Psoas muscle (tissue), 8 donors: ENCODE measurements around the gene CXXC4. TPM values are rescaled to one million over a fixed set of nuclear protein-coding genes. Genes with fewer than 3 reads are reported as not detected.

ENCODE experiments used
- ATAC-seq, 4 donors: fragments of 200-7000 bp; cut with Tn5 transposase; one replicate each; pipeline ENCODE4 v1.9.1; 2020; ENCODE audit warnings: moderate library complexity in 3 of 4, mild to moderate bottlenecking in 2 of 4
- DNase-seq, 2 donors: peaks; one replicate each; pipeline ENCODE4 v3.0.0-alpha.2; 2020
- H3K27ac ChIP-seq: fragments of 200-600 bp; one replicate; pipeline ENCODE4 v1.8.0; 2022
- H3K27me3 ChIP-seq, 3 donors: fragments of 200-600 bp in 1 of 3; one replicate each; pipeline versions ENCODE4 v1.6.1 to v1.8.0; 2013 to 2022; ENCODE audit warnings: low read length in 2 of 3, mild to moderate bottlenecking in 2 of 3, moderate library complexity in 1 of 3; ENCODE audit not compliant: insufficient read depth in 3 of 3
- H3K36me3 ChIP-seq, 2 donors: fragments of 200-600 bp in 1 of 2; one replicate each; pipeline versions ENCODE4 v1.6.1 to v1.8.0; 2013 to 2022; ENCODE audit warnings: low read depth in 1 of 2, mild to moderate bottlenecking in 1 of 2, moderate library complexity in 1 of 2; ENCODE audit not compliant: insufficient read depth in 1 of 2
- H3K4me1 ChIP-seq: fragments of 200-600 bp; one replicate; pipeline ENCODE4 v1.8.0; 2022
- H3K4me3 ChIP-seq: fragments of 200-600 bp; one replicate; pipeline ENCODE4 v1.8.0; 2022; ENCODE audit warnings: mild to moderate bottlenecking
- H3K9me3 ChIP-seq: fragments of 200-600 bp; one replicate; pipeline ENCODE4 v1.8.0; 2022
- WGBS, 3 donors: extraction: QIAGEN DNeasy Blood & Tissue Kit; methylation state at CpG; one replicate each; pipeline versions ENCODE4 v1.1.6 to v1.1.7; 2013; 5-methylcytosine and 5-hydroxymethylcytosine counted together
- intact Hi-C, 2 donors: fragments of 100-400 bp; cut with DNase I; formaldehyde crosslinking; loops; one replicate each; pipeline versions ENCODE4 v1.11.0 to v1.14.2; 2022
- polyA plus RNA-seq, 3 donors: library from polyadenylated mRNA; stranded (reverse); fragments of 200-250 nt; gene quantifications; one replicate each; pipeline ENCODE4 v1.2.3, GENCODE V29; 2013
- total RNA-seq, 4 donors: library from RNA; stranded (reverse); fragmentation: NEBNext Ultra II Directional in 2 of 4; extraction: Animal tissue kit (Norgen Biotek cat#: 25700) in 2 of 4; gene quantifications; one replicate each; pipeline versions ENCODE4 v1.2.1 to v1.2.4, GENCODE V29; 2021 to 2023
- TF ChIP-seq, protein P1 (sequence below): fragments of 200-600 bp; IDR thresholded peaks from one replicate; pipeline ENCODE4 v1.8.0; 2022; ENCODE audit warnings: antibody characterized with exemption
- donor health status: healthy with polysubstance abuse.
- donor health status: DM: no; HTN: no; CAD: no; lungs with moderate emphysema.
- donor health status: Bipolar disorder and iron deficiency.
- donor health status: healthy.
- donor health status: DM: yes; HTN: yes; CAD: no.
- donor health status: DM: no; HTN: no; CAD: no.
- donor health status: DM: no; HTN: no; CAD: no.
- donor health status: DM: yes; HTN: yes; CAD: no.

The CXXC4 gene
- total and polyA plus RNA-seq, 7 donors: 0.05 to 0.36 (median 0.10) TPM

DNA sequence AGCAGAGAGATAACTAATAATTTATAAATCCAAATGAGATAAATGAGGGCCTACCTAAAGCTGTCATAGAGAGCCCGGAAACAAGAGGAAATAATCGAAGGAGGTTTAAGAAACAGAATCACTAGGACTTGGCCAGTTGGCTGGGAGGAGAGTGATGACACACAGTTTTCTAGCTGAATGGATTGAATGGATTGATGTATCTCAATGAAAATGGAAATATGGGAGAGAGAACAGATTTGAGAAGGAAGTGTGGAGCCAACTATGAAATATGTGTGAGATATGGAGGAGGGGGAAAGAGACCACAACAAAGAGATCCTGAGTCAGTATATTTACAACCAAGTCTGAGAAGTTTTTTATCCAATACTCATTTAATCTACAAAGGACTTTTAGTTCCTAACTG lies 35.7 kb upstream of the CXXC4 start:
- Histone ChIP-seq H3K4me3 (no peak overlapping the region), H3K36me3 (no peaks in the 10 kb centered on the region), H3K27me3 (no peaks in the 10 kb centered on the region), H3K27ac (no peak overlapping the region), H3K9me3 (no peaks in the 10 kb centered on the region), H3K4me1 (no peaks in the 10 kb centered on the region)
- DNase-seq (no peak), ATAC-seq (no peak)
- WGBS, 3 donors: 86 to 98% (median 91%) methylated on average over 2 of the region's 2 CpGs
- TF ChIP-seq, protein P1, sequence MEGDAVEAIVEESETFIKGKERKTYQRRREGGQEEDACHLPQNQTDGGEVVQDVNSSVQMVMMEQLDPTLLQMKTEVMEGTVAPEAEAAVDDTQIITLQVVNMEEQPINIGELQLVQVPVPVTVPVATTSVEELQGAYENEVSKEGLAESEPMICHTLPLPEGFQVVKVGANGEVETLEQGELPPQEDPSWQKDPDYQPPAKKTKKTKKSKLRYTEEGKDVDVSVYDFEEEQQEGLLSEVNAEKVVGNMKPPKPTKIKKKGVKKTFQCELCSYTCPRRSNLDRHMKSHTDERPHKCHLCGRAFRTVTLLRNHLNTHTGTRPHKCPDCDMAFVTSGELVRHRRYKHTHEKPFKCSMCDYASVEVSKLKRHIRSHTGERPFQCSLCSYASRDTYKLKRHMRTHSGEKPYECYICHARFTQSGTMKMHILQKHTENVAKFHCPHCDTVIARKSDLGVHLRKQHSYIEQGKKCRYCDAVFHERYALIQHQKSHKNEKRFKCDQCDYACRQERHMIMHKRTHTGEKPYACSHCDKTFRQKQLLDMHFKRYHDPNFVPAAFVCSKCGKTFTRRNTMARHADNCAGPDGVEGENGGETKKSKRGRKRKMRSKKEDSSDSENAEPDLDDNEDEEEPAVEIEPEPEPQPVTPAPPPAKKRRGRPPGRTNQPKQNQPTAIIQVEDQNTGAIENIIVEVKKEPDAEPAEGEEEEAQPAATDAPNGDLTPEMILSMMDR: no peak
- intact Hi-C loops: no loop called here

- Histone ChIP-seq H3K9me3 (no peaks in the 10 kb centered on the region), H3K36me3 (no peaks in the 10 kb centered on the region), H3K27me3 (no peaks in the 10 kb centered on the region), H3K27ac (no peak overlapping the region), H3K4me1 (no peaks in the 10 kb centered on the region), H3K4me3 (no peak overlapping the region)
- ATAC-seq (no peak), DNase-seq (no peak)
- intact Hi-C loops: no loop called here
- TF ChIP-seq, protein P1: no peak
- 85 to 97% (median 90%) methylated on average over 1 of the region's 1 CpG for WGBS, 3 donors
These were observed 29.9 kb upstream of the CXXC4 start for GRCh38 chr4:104524591-104524990.

- ATAC-seq (no peak), DNase-seq (no peak)
- no peaks in the 10 kb centered on the region for H3K36me3 ChIP-seq
- no peaks in the 10 kb centered on the region for H3K4me1 ChIP-seq
- H3K27ac ChIP-seq: no peak overlapping the region
- no peaks in the 10 kb centered on the region for H3K27me3 ChIP-seq
- intact Hi-C loops: no loop called here
- H3K9me3 ChIP-seq: no peaks in the 10 kb centered on the region
- no peak overlapping the region for H3K4me3 ChIP-seq
- WGBS, 3 donors: 36 to 77% (median 73%) methylated on average over 2 of the region's 2 CpGs
- TF ChIP-seq, protein P1: no peak
These were observed 29.3 kb upstream of the CXXC4 start for GRCh38 chr4:104524026-104524425.

DNA sequence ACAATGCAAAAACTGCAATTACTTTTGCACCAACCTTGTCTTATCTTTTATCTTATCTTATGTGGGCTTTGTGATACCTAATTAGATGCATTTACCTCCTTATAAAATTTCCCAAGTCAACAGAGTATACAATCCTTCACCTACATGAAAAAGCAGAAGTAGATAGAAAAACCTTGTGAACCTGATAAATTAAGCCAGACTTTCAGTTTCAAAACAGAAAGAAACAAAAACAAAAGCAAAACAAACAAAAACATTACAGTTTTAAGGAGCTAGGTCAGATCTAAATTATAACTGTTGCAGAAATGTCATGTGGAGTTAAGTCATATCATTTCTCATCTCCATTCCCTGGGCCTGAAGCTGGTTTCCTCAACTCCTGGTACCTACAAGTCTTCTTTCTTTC lies 24.9 kb upstream of the CXXC4 start:
- TF ChIP-seq, protein P1: no peak
- no peaks in the 10 kb centered on the region for H3K36me3 ChIP-seq
- no peaks in the 10 kb centered on the region for H3K4me1 ChIP-seq
- no peak overlapping the region for H3K27ac ChIP-seq
- no peak overlapping the region for H3K4me3 ChIP-seq
- H3K27me3 ChIP-seq: no peaks in the 10 kb centered on the region
- H3K9me3 ChIP-seq: no peaks in the 10 kb centered on the region
- ATAC-seq (no peak), DNase-seq (no peak)
- intact Hi-C loops: no loop called here

DNA sequence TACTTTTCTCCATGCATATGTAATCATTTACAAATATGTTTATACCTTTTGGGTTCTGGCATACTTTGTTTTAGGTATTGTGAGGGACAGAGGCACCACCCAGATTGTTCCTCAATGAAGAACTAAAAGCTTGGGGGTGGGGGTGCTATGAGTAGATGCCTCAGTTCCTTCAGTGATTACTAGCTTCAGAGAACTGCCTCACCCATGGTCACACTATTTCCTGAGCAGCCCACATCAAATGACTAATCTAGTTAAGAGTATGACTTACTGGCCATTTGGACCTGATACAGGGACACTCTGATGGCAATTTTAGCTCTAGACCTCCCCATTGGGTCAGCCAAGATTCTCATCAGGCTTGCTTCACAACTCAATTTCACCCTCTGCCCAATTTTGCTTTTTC lies 22.2 kb upstream of the CXXC4 start:
- H3K27ac ChIP-seq: no peak overlapping the region
- no peaks in the 10 kb centered on the region for H3K27me3 ChIP-seq
- no peak for DNase-seq
- no peaks in the 10 kb centered on the region for H3K36me3 ChIP-seq
- no peaks in the 10 kb centered on the region for H3K9me3 ChIP-seq
- no peak for ATAC-seq
- TF ChIP-seq, protein P1: no peak
- intact Hi-C loops: no loop called here
- no peak overlapping the region for H3K4me3 ChIP-seq
- no peaks in the 10 kb centered on the region for H3K4me1 ChIP-seq
